GM12873 (cell line): ENCODE measurements around the gene MCM3AP.
A peak's percentile ranks its signal among the peaks of the same experiment; 100 is the strongest.

ENCODE experiments used
- CTCF ChIP-seq: IDR thresholded peaks from 2 replicates; pipeline ENCODE4 v1.5.1; 2012; ENCODE audit warnings: low read depth, mild to moderate bottlenecking, moderate library complexity, low read length, control low read depth; ENCODE audit not compliant: insufficient read depth; ENCODE audit errors: missing control alignments

Gene MCM3AP

GRCh38 chr21:46324390-46325072, 39.1 kb upstream of the MCM3AP start:
- peak; percentile 11 for TF ChIP-seq CTCF

- no peak for TF ChIP-seq CTCF
These were observed 38.4 kb upstream of the MCM3AP start, which contains the start of the genes C21orf58 and PCNT for GRCh38 chr21:46323710-46324389. Gene C21orf58, minus strand, starts transcription at chr21:46323870. Its CDS starts 1,132 bp downstream, at chr21:46322738. Gene PCNT, plus strand, starts transcription at chr21:46324156. Its CDS starts 73 bp downstream, at chr21:46324229.

- no peak for TF ChIP-seq CTCF
These were observed 37.9 kb upstream of the MCM3AP start for GRCh38 chr21:46323227-46323709.

GRCh38 chr21:46322351-46323226, 37.2 kb upstream of the MCM3AP start:
- TF ChIP-seq CTCF: no peak

- TF ChIP-seq CTCF: no peak
These were observed 35.0 kb upstream of the MCM3AP start for GRCh38 chr21:46320331-46320801.

- no peak for TF ChIP-seq CTCF
These were observed 33.8 kb upstream of the MCM3AP start for GRCh38 chr21:46319186-46319585.
